Measurements from ENCODE around the gene KRTAP12-1. TPM values are rescaled to one million over a fixed set of nuclear protein-coding genes. Genes with fewer than 3 reads are reported as not detected.

Gene KRTAP12-1
- total RNA-seq, 1 donor, result not detected

GRCh38 chr21:44636209-44637017 lies 45.5 kb downstream of the KRTAP12-1 start:
- no peak for TF ChIP-seq CTCF (IDR thresholded peaks at IDR 0.05; ENCODE audit: insufficient read depth, low read depth, low read length)
- no peak for DNase-seq (ENCODE audit: low read depth)
- no peak overlapping the region for H3K4me3 ChIP-seq (ENCODE audit: low read depth, low read length)

DNA sequence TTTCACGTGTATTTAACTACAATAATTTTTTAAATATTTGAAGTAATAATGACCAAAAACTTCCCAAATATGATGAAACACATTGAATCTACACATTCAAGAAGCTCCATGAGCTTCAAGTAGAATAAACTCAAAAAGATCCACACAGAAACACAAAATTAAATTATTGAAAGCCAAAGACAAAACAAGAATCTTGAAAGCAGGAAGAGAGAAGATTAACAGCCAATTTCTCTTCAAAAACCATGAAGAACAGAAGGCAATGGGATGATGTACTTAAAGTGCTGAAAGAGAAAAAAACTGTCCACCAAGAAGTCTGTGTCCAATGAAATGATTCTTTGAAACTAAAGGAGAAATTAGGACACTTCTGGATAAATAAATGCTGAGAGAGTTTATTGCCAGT lies 49.9 kb downstream of the KRTAP12-1 start:
- DNase-seq (ENCODE audit: low read depth), result no peak
- no peak for TF ChIP-seq CTCF (IDR thresholded peaks at IDR 0.05; ENCODE audit: insufficient read depth, low read depth, low read length)
- H3K4me3 ChIP-seq (ENCODE audit: low read depth, low read length), result no peak overlapping the region

Small RNAs within 50 kb of the gene (small RNA-seq; reads per million reads assigned to genes)
- not detected for gene KRTAP12-6P

Other genes with a start within 250 kb of the KRTAP12-1 start
- under 0.01 and 0.64 TPM in 2 replicates for gene LRRC3, start 226.7 kb downstream of the KRTAP12-1 start, total RNA-seq
- not detected in 2 replicates for gene KRTAP10-1, start 142.0 kb downstream of the KRTAP12-1 start, total RNA-seq
- not detected in 2 replicates for gene KRTAP10-2, start 130.7 kb downstream of the KRTAP12-1 start, total RNA-seq
- gene KRTAP10-3, start 123.4 kb downstream of the KRTAP12-1 start, total RNA-seq, result not detected in 2 replicates
- gene KRTAP10-4, start 108.4 kb downstream of the KRTAP12-1 start, total RNA-seq, result not detected in 2 replicates
- gene KRTAP10-5, start 101.6 kb downstream of the KRTAP12-1 start, total RNA-seq, result not detected in 2 replicates
- not detected in 2 replicates for gene KRTAP10-6, start 89.7 kb downstream of the KRTAP12-1 start, total RNA-seq
- gene KRTAP10-7, start 81.6 kb downstream of the KRTAP12-1 start, total RNA-seq, result not detected in 2 replicates
- gene KRTAP10-8, start 70.1 kb downstream of the KRTAP12-1 start, total RNA-seq, result not detected in 2 replicates
- not detected in 2 replicates for gene KRTAP10-9, start 55.1 kb downstream of the KRTAP12-1 start, total RNA-seq
- not detected in 2 replicates for gene KRTAP10-10, start 44.8 kb downstream of the KRTAP12-1 start, total RNA-seq
- gene KRTAP10-11, start 35.7 kb downstream of the KRTAP12-1 start, total RNA-seq, result not detected in 2 replicates
- gene KRTAP12-4, start 27.5 kb downstream of the KRTAP12-1 start, total RNA-seq, result not detected in 2 replicates
- gene KRTAP12-3, start 24.2 kb downstream of the KRTAP12-1 start, total RNA-seq, result not detected in 2 replicates
- not detected in 2 replicates for gene KRTAP12-2, start 15.2 kb downstream of the KRTAP12-1 start, total RNA-seq
- not detected in 2 replicates for gene KRTAP10-12, start 15.0 kb upstream of the KRTAP12-1 start, total RNA-seq
- under 0.01 TPM in 1 of 2 replicates, not detected in the other for gene TSPEAR, start 29.4 kb upstream of the KRTAP12-1 start, total RNA-seq
- 86.7 and 88.5 TPM in 2 replicates for gene UBE2G2, start 119.7 kb upstream of the KRTAP12-1 start, total RNA-seq
- 81.5 and 102 TPM in 2 replicates for gene SUMO3, start 135.9 kb upstream of the KRTAP12-1 start, total RNA-seq
- gene PTTG1IP, start 191.5 kb upstream of the KRTAP12-1 start, total RNA-seq, result 201 and 245 TPM in 2 replicates
- gene ITGB2, start 238.7 kb upstream of the KRTAP12-1 start, total RNA-seq, result under 0.01 and 0.43 TPM in 2 replicates

All from fibroblast of villous mesenchyme (primary cell).